ENCODE data around the gene DPYSL5.

Gene DPYSL5

GRCh38 chr2:26957041-26957440 lies 109.1 kb downstream of the DPYSL5 start:
- Mint-ChIP-seq H3K4me3 (no peak overlapping the region), H3K4me1 (ENCODE audit: low read depth) (peaks cover 3% of the 10 kb centered on the region), H3K27ac (no peak overlapping the region), H3K9me3 (no peaks in the 10 kb centered on the region), H3K27me3 (ENCODE audit: low read depth) (peaks cover 51% of the 10 kb centered on the region), H3K36me3 (ENCODE audit: low read depth) (no peaks in the 10 kb centered on the region)

- Mint-ChIP-seq H3K27me3 (ENCODE audit: low read depth) (peaks cover 47% of the 10 kb centered on the region), H3K27ac (no peak overlapping the region), H3K4me1 (ENCODE audit: low read depth) (peaks cover 4% of the 10 kb centered on the region)
These were observed 109.6 kb downstream of the DPYSL5 start for GRCh38 chr2:26957534-26957933.

GRCh38 chr2:26959331-26959730 lies 111.4 kb downstream of the DPYSL5 start:
- H3K36me3 Mint-ChIP-seq (ENCODE audit: low read depth), result no peaks in the 10 kb centered on the region
- H3K4me3 Mint-ChIP-seq, result no peak overlapping the region
- no peak overlapping the region for H3K27ac Mint-ChIP-seq
- H3K9me3 Mint-ChIP-seq, result no peaks in the 10 kb centered on the region
- peaks cover 39% of the 10 kb centered on the region for H3K27me3 Mint-ChIP-seq (ENCODE audit: low read depth)
- H3K4me1 Mint-ChIP-seq (ENCODE audit: low read depth), result peaks cover 6% of the 10 kb centered on the region

More at GRCh38 chr2:26957534-26957933, 109.6 kb downstream of the DPYSL5 start:
- Mint-ChIP-seq H3K36me3 (ENCODE audit: low read depth) (no peaks in the 10 kb centered on the region), H3K4me3 (no peak overlapping the region), H3K9me3 (no peaks in the 10 kb centered on the region)

- Mint-ChIP-seq H3K27me3 (ENCODE audit: low read depth) (peaks cover 34% of the 10 kb centered on the region), H3K4me3 (no peak overlapping the region), H3K9me3 (no peaks in the 10 kb centered on the region), H3K4me1 (ENCODE audit: low read depth) (peaks cover 9% of the 10 kb centered on the region), H3K36me3 (ENCODE audit: low read depth) (peaks cover 4% of the 10 kb centered on the region), H3K27ac (no peak overlapping the region)
These were observed 116.7 kb downstream of the DPYSL5 start for GRCh38 chr2:26964446-26965130.

- Mint-ChIP-seq H3K36me3 (ENCODE audit: low read depth) (peaks cover 4% of the 10 kb centered on the region), H3K27me3 (ENCODE audit: low read depth) (peaks cover 54% of the 10 kb centered on the region), H3K4me3 (no peak overlapping the region), H3K27ac (no peak overlapping the region), H3K4me1 (ENCODE audit: low read depth) (peaks cover 13% of the 10 kb centered on the region), H3K9me3 (no peaks in the 10 kb centered on the region)
These were observed 120.1 kb downstream of the DPYSL5 start for GRCh38 chr2:26968001-26968400.

GRCh38 chr2:26969077-26969844 lies 121.3 kb downstream of the DPYSL5 start:
- H3K27me3 Mint-ChIP-seq (ENCODE audit: low read depth), result peaks cover 60% of the 10 kb centered on the region
- H3K4me1 Mint-ChIP-seq (ENCODE audit: low read depth), result peaks cover 13% of the 10 kb centered on the region
- H3K36me3 Mint-ChIP-seq (ENCODE audit: low read depth), result peaks cover 4% of the 10 kb centered on the region
- H3K4me3 Mint-ChIP-seq, result peak overlapping the region; percentile 69
- no peaks in the 10 kb centered on the region for H3K9me3 Mint-ChIP-seq
- H3K27ac Mint-ChIP-seq, result peak overlapping the region; percentile 23

- Mint-ChIP-seq H3K4me3 (peak within 1 kb of the TSS; percentile 82), H3K27me3 (ENCODE audit: low read depth) (peaks cover 64% of the 10 kb centered on the region), H3K27ac (peak within 1 kb of the TSS; percentile 23), H3K36me3 (ENCODE audit: low read depth) (peaks cover 4% of the 10 kb centered on the region), H3K4me1 (ENCODE audit: low read depth) (peaks cover 13% of the 10 kb centered on the region), H3K9me3 (no peaks in the 10 kb centered on the region)
These were observed 122.5 kb downstream of the DPYSL5 start, which contains the start of gene MAPRE3 for GRCh38 chr2:26970244-26970927. MAPRE3 (plus strand) TSS chr2:26970637; CDS start chr2:27022219, 51,582 bp downstream.

GRCh38 chr2:26970928-26971627 lies 123.1 kb downstream of the DPYSL5 start:
- Mint-ChIP-seq H3K4me3 (peak overlapping the region; percentile 82), H3K36me3 (ENCODE audit: low read depth) (peaks cover 4% of the 10 kb centered on the region), H3K27ac (no peak overlapping the region), H3K9me3 (no peaks in the 10 kb centered on the region), H3K4me1 (ENCODE audit: low read depth) (peaks cover 13% of the 10 kb centered on the region), H3K27me3 (ENCODE audit: low read depth) (peaks cover 60% of the 10 kb centered on the region)

GRCh38 chr2:26971911-26972786 lies 124.2 kb downstream of the DPYSL5 start:
- peaks cover 56% of the 10 kb centered on the region for H3K27me3 Mint-ChIP-seq (ENCODE audit: low read depth)
- peaks cover 13% of the 10 kb centered on the region for H3K4me1 Mint-ChIP-seq (ENCODE audit: low read depth)
- H3K36me3 Mint-ChIP-seq (ENCODE audit: low read depth), result peaks cover 4% of the 10 kb centered on the region
- no peak overlapping the region for H3K27ac Mint-ChIP-seq
- H3K4me3 Mint-ChIP-seq, result peak overlapping the region; percentile 82
- no peaks in the 10 kb centered on the region for H3K9me3 Mint-ChIP-seq

GRCh38 chr2:26974352-26974751 lies 126.4 kb downstream of the DPYSL5 start:
- H3K9me3 Mint-ChIP-seq, result no peaks in the 10 kb centered on the region
- H3K4me1 Mint-ChIP-seq (ENCODE audit: low read depth), result peaks cover 12% of the 10 kb centered on the region
- H3K27me3 Mint-ChIP-seq (ENCODE audit: low read depth), result peaks cover 47% of the 10 kb centered on the region
- H3K36me3 Mint-ChIP-seq (ENCODE audit: low read depth), result peaks cover 1% of the 10 kb centered on the region
- no peak overlapping the region for H3K4me3 Mint-ChIP-seq
- no peak overlapping the region for H3K27ac Mint-ChIP-seq

- Mint-ChIP-seq H3K27me3 (ENCODE audit: low read depth) (peaks cover 43% of the 10 kb centered on the region), H3K27ac (no peak overlapping the region), H3K9me3 (no peaks in the 10 kb centered on the region), H3K4me3 (no peak overlapping the region), H3K36me3 (ENCODE audit: low read depth) (no peaks in the 10 kb centered on the region), H3K4me1 (ENCODE audit: low read depth) (peaks cover 7% of the 10 kb centered on the region)
These were observed 127.2 kb downstream of the DPYSL5 start for GRCh38 chr2:26975102-26975501.

- Mint-ChIP-seq H3K27ac (no peak overlapping the region), H3K4me3 (no peak overlapping the region), H3K36me3 (ENCODE audit: low read depth) (no peaks in the 10 kb centered on the region), H3K4me1 (ENCODE audit: low read depth) (peaks cover 7% of the 10 kb centered on the region), H3K27me3 (ENCODE audit: low read depth) (peaks cover 45% of the 10 kb centered on the region), H3K9me3 (no peaks in the 10 kb centered on the region)
These were observed 127.7 kb downstream of the DPYSL5 start for GRCh38 chr2:26975656-26976055.

- Mint-ChIP-seq H3K9me3 (no peaks in the 10 kb centered on the region), H3K4me1 (ENCODE audit: low read depth) (peaks cover 4% of the 10 kb centered on the region), H3K4me3 (no peak overlapping the region), H3K36me3 (ENCODE audit: low read depth) (no peaks in the 10 kb centered on the region), H3K27me3 (ENCODE audit: low read depth) (peaks cover 43% of the 10 kb centered on the region), H3K27ac (no peak overlapping the region)
These were observed 128.3 kb downstream of the DPYSL5 start for GRCh38 chr2:26976237-26976636.

All from T-helper 1 cell treated with Interleukin-12 subunit alpha and Interleukin-12 subunit beta and Interleukin-4 antibody, amounts not matched to agents 30 μg/mL and 1 μg/mL, for 36 hours (primary cell).